Progenitor cell of endocrine pancreas (in vitro differentiated cells): ENCODE measurements around the gene ENTPD7. TPM values are rescaled to one million over a fixed set of nuclear protein-coding genes. Genes with fewer than 3 reads are reported as not detected.

Experiments
- DNase-seq: peaks from one replicate; pipeline ENCODE4 v3.0.0; 2021; ENCODE audit warnings: low spot score; ENCODE audit not compliant: unreplicated experiment
- H3K27ac Mint-ChIP-seq: 2 replicates; pipeline ENCODE4 v1.8.0; 2021; ENCODE audit warnings: mild to moderate bottlenecking, moderate library complexity, mixed read lengths
- H3K27me3 Mint-ChIP-seq: 2 replicates; pipeline ENCODE4 v1.8.0; 2021; ENCODE audit warnings: mixed read lengths
- H3K36me3 Mint-ChIP-seq: 2 replicates; pipeline ENCODE4 v1.8.0; 2022; ENCODE audit warnings: mixed read lengths; ENCODE audit not compliant: insufficient read depth
- H3K4me1 Mint-ChIP-seq: 2 replicates; pipeline ENCODE4 v1.8.0; 2021; ENCODE audit warnings: low read depth, mixed read lengths
- H3K4me3 Mint-ChIP-seq: 2 replicates; pipeline ENCODE4 v1.8.0; 2021; ENCODE audit warnings: low read depth, mild to moderate bottlenecking, moderate library complexity, mixed read lengths
- H3K9me3 Mint-ChIP-seq: 2 replicates; pipeline ENCODE4 v1.8.0; 2021; ENCODE audit warnings: low read depth, mixed read lengths
- total RNA-seq: library from RNA; stranded (reverse); gene quantifications from 2 replicates; pipeline ENCODE4 v1.2.1, GENCODE V29; 2021
- TF ChIP-seq, protein P1 (sequence below): fragments of 200-600 bp; sonication (generic); IDR thresholded peaks from one replicate; pipeline ENCODE4 v1.5.0; 2021; ENCODE audit warnings: antibody characterized with exemption, mild to moderate bottlenecking; ENCODE audit not compliant: unreplicated experiment

Gene ENTPD7
- total RNA-seq, 1 donor from 2014 or later = 31.2 TPM

- Mint-ChIP-seq H3K9me3 (no peaks in the 10 kb centered on the region), H3K4me1 (no peaks in the 10 kb centered on the region), H3K4me3 (no peak overlapping the region), H3K27ac (no peak overlapping the region), H3K27me3 (no peaks in the 10 kb centered on the region), H3K36me3 (peaks cover 6% of the 10 kb centered on the region)
- TF ChIP-seq, protein P1, sequence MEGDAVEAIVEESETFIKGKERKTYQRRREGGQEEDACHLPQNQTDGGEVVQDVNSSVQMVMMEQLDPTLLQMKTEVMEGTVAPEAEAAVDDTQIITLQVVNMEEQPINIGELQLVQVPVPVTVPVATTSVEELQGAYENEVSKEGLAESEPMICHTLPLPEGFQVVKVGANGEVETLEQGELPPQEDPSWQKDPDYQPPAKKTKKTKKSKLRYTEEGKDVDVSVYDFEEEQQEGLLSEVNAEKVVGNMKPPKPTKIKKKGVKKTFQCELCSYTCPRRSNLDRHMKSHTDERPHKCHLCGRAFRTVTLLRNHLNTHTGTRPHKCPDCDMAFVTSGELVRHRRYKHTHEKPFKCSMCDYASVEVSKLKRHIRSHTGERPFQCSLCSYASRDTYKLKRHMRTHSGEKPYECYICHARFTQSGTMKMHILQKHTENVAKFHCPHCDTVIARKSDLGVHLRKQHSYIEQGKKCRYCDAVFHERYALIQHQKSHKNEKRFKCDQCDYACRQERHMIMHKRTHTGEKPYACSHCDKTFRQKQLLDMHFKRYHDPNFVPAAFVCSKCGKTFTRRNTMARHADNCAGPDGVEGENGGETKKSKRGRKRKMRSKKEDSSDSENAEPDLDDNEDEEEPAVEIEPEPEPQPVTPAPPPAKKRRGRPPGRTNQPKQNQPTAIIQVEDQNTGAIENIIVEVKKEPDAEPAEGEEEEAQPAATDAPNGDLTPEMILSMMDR = no peak
- no peak for DNase-seq
Measured at GRCh38 chr10:99750641-99751040, 91.3 kb downstream of the ENTPD7 start.

- H3K27me3 Mint-ChIP-seq = no peaks in the 10 kb centered on the region
- no peak for DNase-seq
- TF ChIP-seq, protein P1 = no peak
- H3K9me3 Mint-ChIP-seq = no peaks in the 10 kb centered on the region
- H3K27ac Mint-ChIP-seq = no peak overlapping the region
- no peaks in the 10 kb centered on the region for H3K4me1 Mint-ChIP-seq
- no peak overlapping the region for H3K4me3 Mint-ChIP-seq
- peaks cover 10% of the 10 kb centered on the region for H3K36me3 Mint-ChIP-seq
Measured at GRCh38 chr10:99754670-99755069, 95.4 kb downstream of the ENTPD7 start.

Other genes starting within 250 kb of the ENTPD7 start
- gene GOT1, start 228.9 kb upstream of the ENTPD7 start, total RNA-seq = 23.7 and 26.9 TPM in 2 replicates
- not detected in 2 replicates for gene NKX2-3, start 126.6 kb upstream of the ENTPD7 start, total RNA-seq
- 29.4 and 32.0 TPM in 2 replicates for gene SLC25A28, start 39.1 kb upstream of the ENTPD7 start, total RNA-seq
- gene COX15, start 72.6 kb downstream of the ENTPD7 start, total RNA-seq = 45.4 and 46.6 TPM in 2 replicates
- 11.6 and 13.0 TPM in 2 replicates for gene CUTC, start 72.7 kb downstream of the ENTPD7 start, total RNA-seq
- 0.75 and 0.89 TPM in 2 replicates for gene ABCC2, start 123.1 kb downstream of the ENTPD7 start, total RNA-seq